Ascending aorta (tissue), 2 donors: ENCODE measurements around the gene HLA-G. TPM values are rescaled to one million over a fixed set of nuclear protein-coding genes. Genes with fewer than 3 reads are reported as not detected.

Experiments used
- DNase-seq, 2 donors: peaks; one replicate each; pipeline ENCODE4 v3.0.0-alpha.2; 2019; ENCODE audit warnings: low spot score in 2 of 2
- H3K27ac ChIP-seq, 2 donors: fragments of 200-600 bp; sonication (generic); one replicate each; pipeline ENCODE4 v1.5.1; 2016 to 2017; ENCODE audit warnings: mild to moderate bottlenecking in 1 of 2
- H3K27me3 ChIP-seq: fragments of 200-600 bp; sonication (generic); one replicate; pipeline ENCODE4 v1.5.1; 2017
- H3K36me3 ChIP-seq, 2 donors: fragments of 200-600 bp; sonication (generic); one replicate each; pipeline ENCODE4 v1.5.1; 2016
- H3K4me1 ChIP-seq, 2 donors: fragments of 200-600 bp; sonication (generic); one replicate each; pipeline ENCODE4 v1.5.1; 2016 to 2017; ENCODE audit warnings: mild to moderate bottlenecking in 1 of 2
- H3K4me3 ChIP-seq, 2 donors: fragments of 200-600 bp; sonication (generic); one replicate each; pipeline ENCODE4 v1.5.1; 2016 to 2017; ENCODE audit warnings: mild to moderate bottlenecking in 1 of 2
- H3K9me3 ChIP-seq, 2 donors: fragments of 200-600 bp; sonication (generic); one replicate each; pipeline ENCODE4 v1.5.1; 2016
- CTCF ChIP-seq, 3 experiments: fragments of 200-600 bp in 2 of 3; fragments of 450-650 bp in 1 of 3; sonication (generic) in 2 of 3; IDR thresholded peaks; one replicate each; pipeline ENCODE4 v1.5.1; 2016 to 2019; ENCODE audit warnings: antibody characterized with exemption in 3 of 3, mild to moderate bottlenecking in 1 of 3, moderate library complexity in 1 of 3
- intact Hi-C: fragments of 100-400 bp; cut with DNase I; formaldehyde crosslinking; loops from one replicate; pipeline ENCODE4 v1.15.1; 2023
- total RNA-seq: library from RNA; depleted of rRNA; stranded (reverse); fragments of >200 nt; gene quantifications from one replicate; pipeline ENCODE4 v1.1.0, GENCODE V29; 2016

HLA-G gene
- total RNA-seq, 1 donor from 2014 or later, result not detected

GRCh38 chr6:29797966-29798365, 29.7 kb upstream of the HLA-G start:
- Histone ChIP-seq H3K4me1 (no peaks in the 10 kb centered on the region), H3K36me3 (no peaks in the 10 kb centered on the region), H3K27ac (no peak overlapping the region), H3K9me3 (no peaks in the 10 kb centered on the region), H3K27me3 (no peaks in the 10 kb centered on the region), H3K4me3 (no peak overlapping the region)
- TF ChIP-seq CTCF (IDR thresholded peaks at IDR 0.05), result no peak
- intact Hi-C loops, result no loop called here
- no peak for DNase-seq

GRCh38 chr6:29800254-29800653, 27.4 kb upstream of the HLA-G start:
- H3K27me3 ChIP-seq, result no peaks in the 10 kb centered on the region
- no peak overlapping the region for H3K4me3 ChIP-seq
- no peaks in the 10 kb centered on the region for H3K4me1 ChIP-seq
- H3K36me3 ChIP-seq, result no peaks in the 10 kb centered on the region
- no peak overlapping the region for H3K27ac ChIP-seq
- no peak for DNase-seq
- intact Hi-C loops, result no loop called here
- no peak for TF ChIP-seq CTCF (IDR thresholded peaks at IDR 0.05)
- no peaks in the 10 kb centered on the region for H3K9me3 ChIP-seq

GRCh38 chr6:29806387-29806786, 21.2 kb upstream of the HLA-G start:
- DNase-seq, result no peak
- intact Hi-C loops, result no loop called here
- Histone ChIP-seq H3K36me3 (no peaks in the 10 kb centered on the region), H3K27me3 (no peaks in the 10 kb centered on the region), H3K9me3 (no peaks in the 10 kb centered on the region), H3K27ac (no peak overlapping the region), H3K4me3 (no peak overlapping the region), H3K4me1 (no peaks in the 10 kb centered on the region)
- no peak for TF ChIP-seq CTCF (IDR thresholded peaks at IDR 0.05)

- H3K4me1 ChIP-seq, result no peaks in the 10 kb centered on the region
- intact Hi-C loops, result no loop called here
Observed at GRCh38 chr6:29809249-29809648, 18.4 kb upstream of the HLA-G start.

GRCh38 chr6:29810371-29810770, 17.3 kb upstream of the HLA-G start:
- TF ChIP-seq CTCF (IDR thresholded peaks at IDR 0.05), result no peak
- Histone ChIP-seq H3K4me1 (no peaks in the 10 kb centered on the region), H3K9me3 (no peaks in the 10 kb centered on the region), H3K27me3 (no peaks in the 10 kb centered on the region), H3K27ac (no peak overlapping the region), H3K4me3 (no peak overlapping the region), H3K36me3 (no peaks in the 10 kb centered on the region)
- DNase-seq, result no peak
- intact Hi-C loops, result no loop called here

More at GRCh38 chr6:29809249-29809648, 18.4 kb upstream of the HLA-G start:
- Histone ChIP-seq H3K9me3 (no peaks in the 10 kb centered on the region), H3K36me3 (no peaks in the 10 kb centered on the region), H3K27me3 (no peaks in the 10 kb centered on the region), H3K27ac (no peak overlapping the region), H3K4me3 (no peak overlapping the region)
- DNase-seq, result no peak
- TF ChIP-seq CTCF (IDR thresholded peaks at IDR 0.05), result no peak

GRCh38 chr6:29811377-29811776, 16.2 kb upstream of the HLA-G start:
- H3K4me1 ChIP-seq, result no peaks in the 10 kb centered on the region
- intact Hi-C loops, result no loop called here

More at GRCh38 chr6:29811377-29811776, 16.2 kb upstream of the HLA-G start:
- no peak overlapping the region for H3K4me3 ChIP-seq
- H3K27me3 ChIP-seq, result no peaks in the 10 kb centered on the region
- H3K27ac ChIP-seq, result no peak overlapping the region
- no peak for DNase-seq
- TF ChIP-seq CTCF (IDR thresholded peaks at IDR 0.05), result no peak
- H3K36me3 ChIP-seq, result no peaks in the 10 kb centered on the region
- no peaks in the 10 kb centered on the region for H3K9me3 ChIP-seq
